HepG2 (cell line): Measurements from ENCODE around the gene CPNE1. TPM values are rescaled to one million over a fixed set of nuclear protein-coding genes. Genes with fewer than 3 reads are reported as not detected.

Experiments used
- DR1 ChIP-seq: sonication (generic); formaldehyde crosslinking; IDR thresholded peaks from 2 replicates; pipeline ENCODE4 v1.8.0; 2021; ENCODE audit warnings: mild to moderate bottlenecking, missing genetic modification reagents, inconsistent platforms
- FIP1L1 ChIP-seq: fragments of 200-400 bp; formaldehyde crosslinking; IDR thresholded peaks from 2 replicates; pipeline ENCODE4 v1.6.1; 2018; ENCODE audit warnings: low read depth, mild to moderate bottlenecking, low read length, moderate library complexity, borderline replicate concordance; ENCODE audit not compliant: insufficient read depth
- MYNN ChIP-seq: sonication (generic); formaldehyde crosslinking; IDR thresholded peaks from 2 replicates; pipeline ENCODE4 v1.4.0; 2020; ENCODE audit warnings: mild to moderate bottlenecking, low read depth, missing genetic modification reagents
- PHB2 ChIP-seq: fragments of 450-650 bp; IDR thresholded peaks from 2 replicates; pipeline ENCODE4 v1.6.1; 2018; ENCODE audit not compliant: partially characterized antibody
- SCMH1 ChIP-seq: sonication (generic); formaldehyde crosslinking; IDR thresholded peaks from 2 replicates; pipeline ENCODE4 v1.9.0; 2021; ENCODE audit warnings: missing genetic modification reagents, mild to moderate bottlenecking, borderline replicate concordance
- SKI ChIP-seq: fragments of 450-650 bp; IDR thresholded peaks from one replicate; pipeline ENCODE4 v1.6.1; 2018; ENCODE audit warnings: mild to moderate bottlenecking; ENCODE audit not compliant: partially characterized antibody
- SRY ChIP-seq: sonication (generic); formaldehyde crosslinking; IDR thresholded peaks from 2 replicates; pipeline ENCODE4 v1.8.0; 2022; ENCODE audit warnings: mild to moderate bottlenecking, missing genetic modification reagents
- THYN1 ChIP-seq: sonication (generic); formaldehyde crosslinking; IDR thresholded peaks from 2 replicates; pipeline ENCODE4 v1.8.1; 2023; ENCODE audit warnings: low read depth, mild to moderate bottlenecking, moderate library complexity, missing genetic modification reagents, borderline replicate concordance
- ZFP36L2 ChIP-seq: sonication (generic); formaldehyde crosslinking; IDR thresholded peaks from 2 replicates; pipeline ENCODE4 v1.4.0; 2020; ENCODE audit warnings: missing genetic modification reagents
- ZNF10 ChIP-seq: sonication (generic); formaldehyde crosslinking; IDR thresholded peaks from 2 replicates; pipeline ENCODE4 v1.4.0; 2020; ENCODE audit warnings: mild to moderate bottlenecking, low read depth, missing genetic modification reagents, borderline replicate concordance
- ZNF296 ChIP-seq: sonication (generic); formaldehyde crosslinking; conservative IDR thresholded peaks from 2 replicates; pipeline ENCODE4 v1.5.0; 2020; ENCODE audit warnings: mild to moderate bottlenecking, missing genetic modification reagents
- ZNF331 ChIP-seq: sonication (generic); formaldehyde crosslinking; IDR thresholded peaks from 2 replicates; pipeline ENCODE4 v1.4.0; 2020; ENCODE audit warnings: missing genetic modification reagents
- ZNF773 ChIP-seq: sonication (generic); formaldehyde crosslinking; IDR thresholded peaks from 2 replicates; pipeline ENCODE4 v1.4.0; 2020; ENCODE audit warnings: missing genetic modification reagents, borderline replicate concordance
- polyA plus RNA-seq, 8 experiments: library from polyadenylated mRNA; depleted of rRNA in 3 of 8; stranded (reverse) in 7 of 8; unstranded in 1 of 8; fragments of >200 nt; fragmentation: Illumina TruSeq in 4 of 8; extraction: Trizol in 4 of 8; gene quantifications; 2 replicates each; pipeline versions ENCODE4 v1.2.1 to v1.2.3, GENCODE V29; 2011 to 2016; ENCODE audit warnings: low read depth in 4 of 8, missing spikeins in 1 of 8, mixed read lengths in 1 of 8; ENCODE audit not compliant: insufficient read depth in 1 of 8
- total RNA-seq, 5 experiments: library from RNA; depleted of rRNA; stranded (reverse); fragments of >200 nt; fragmentation: Illumina TruSeq; extraction: Trizol; gene quantifications; 2 replicates each; pipeline ENCODE4 v1.2.3, GENCODE V29; 2016; ENCODE audit warnings: low read depth in 1 of 5
- TF ChIP-seq, protein P1 (sequence below): sonication (generic); formaldehyde crosslinking; IDR thresholded peaks from 2 replicates; pipeline ENCODE4 v1.5.0; 2020; ENCODE audit warnings: missing genetic modification reagents, mild to moderate bottlenecking, borderline replicate concordance
- TF ChIP-seq, protein P2 (sequence below): sonication (generic); formaldehyde crosslinking; IDR thresholded peaks from 2 replicates; pipeline ENCODE4 v1.5.1; 2020; ENCODE audit warnings: mild to moderate bottlenecking, missing genetic modification reagents
- TF ChIP-seq, protein P3 (sequence below): sonication (generic); formaldehyde crosslinking; conservative IDR thresholded peaks from 2 replicates; pipeline ENCODE4 v1.8.0; 2022; ENCODE audit warnings: mild to moderate bottlenecking, moderate library complexity, missing genetic modification reagents
- TF ChIP-seq, protein P4 (sequence below): sonication (generic); formaldehyde crosslinking; IDR thresholded peaks from 2 replicates; pipeline ENCODE4 v1.4.0; 2020; ENCODE audit warnings: missing genetic modification reagents, borderline replicate concordance

Gene CPNE1
- total and polyA plus RNA-seq, 2 of the 13 experiments (the other 11 are each of a cell fraction or from before 2014, with no cell fraction given) = 408 to 431 TPM

DNA sequence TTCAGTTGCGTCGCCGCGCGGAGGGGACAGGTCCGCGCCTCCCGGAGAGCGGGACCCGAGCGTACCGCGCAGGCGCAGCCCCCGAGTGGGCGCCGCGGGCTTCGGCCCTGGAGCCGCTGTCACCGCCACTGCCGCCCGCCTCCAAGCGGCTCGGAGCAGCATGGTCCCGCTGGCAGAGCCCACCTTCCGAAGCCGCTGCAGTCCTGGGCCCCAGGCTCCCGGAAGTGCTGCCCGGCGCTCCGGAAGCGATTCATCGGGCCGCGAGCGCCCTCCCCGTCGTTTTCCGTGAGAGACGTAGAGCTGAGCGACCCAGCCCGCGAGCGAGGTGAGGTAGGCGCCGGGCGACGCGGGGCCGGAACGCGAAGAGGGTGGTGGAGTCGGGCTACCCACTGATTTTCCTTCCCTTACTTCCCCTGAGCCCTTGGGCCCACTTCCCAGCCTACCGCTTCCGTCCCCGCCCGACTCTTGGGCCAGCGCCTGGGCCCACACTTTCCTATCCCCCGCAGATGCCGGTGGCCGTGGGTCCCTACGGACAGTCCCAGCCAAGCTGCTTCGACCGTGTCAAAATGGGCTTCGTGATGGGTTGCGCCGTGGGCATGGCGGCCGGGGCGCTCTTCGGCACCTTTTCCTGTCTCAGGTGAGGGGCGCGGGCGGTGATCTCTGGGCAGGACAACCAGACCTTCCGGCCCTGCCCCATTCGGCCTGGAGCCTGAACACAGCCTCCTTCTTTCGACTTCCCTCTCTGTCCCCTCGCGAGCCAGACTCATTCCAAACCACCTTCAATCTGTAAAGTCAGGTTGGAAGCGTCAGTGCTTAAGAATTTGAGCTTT is 34.6 kb upstream of the CPNE1 start, which contains the start of the genes NFS1 and ROMO1 (continued):
- TF ChIP-seq, protein P1, sequence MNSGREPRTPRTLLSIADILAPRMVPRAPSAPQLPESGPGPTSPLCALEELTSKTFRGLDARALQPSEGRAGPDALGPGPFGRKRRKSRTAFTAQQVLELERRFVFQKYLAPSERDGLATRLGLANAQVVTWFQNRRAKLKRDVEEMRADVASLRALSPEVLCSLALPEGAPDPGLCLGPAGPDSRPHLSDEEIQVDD = no peak; the same call in 1 of the 2 replicates
- TF ChIP-seq DR1 (peak; percentile 90), SCMH1 (CRISPR knock-in tag) (no peak), PHB2 (no peak), SKI (peak; percentile 53), FIP1L1 (peak; percentile 95; the same call in 1 of the 2 replicates), ZFP36L2 (peak; percentile 91), SRY (peak; percentile 97), ZNF331 (CRISPR knock-in tag) (no peak; the same call in none of the 2 replicates), MYNN (CRISPR knock-in tag) (no peak; the same call in 1 of the 2 replicates), THYN1 (CRISPR knock-in tag) (peak; percentile 97), ZNF296 (CRISPR knock-in tag) (peak; percentile 94), ZNF773 (peak; percentile 6; the same call in 1 of the 2 replicates), ZNF10 (CRISPR knock-in tag) (no peak)
- TF ChIP-seq, protein P2, sequence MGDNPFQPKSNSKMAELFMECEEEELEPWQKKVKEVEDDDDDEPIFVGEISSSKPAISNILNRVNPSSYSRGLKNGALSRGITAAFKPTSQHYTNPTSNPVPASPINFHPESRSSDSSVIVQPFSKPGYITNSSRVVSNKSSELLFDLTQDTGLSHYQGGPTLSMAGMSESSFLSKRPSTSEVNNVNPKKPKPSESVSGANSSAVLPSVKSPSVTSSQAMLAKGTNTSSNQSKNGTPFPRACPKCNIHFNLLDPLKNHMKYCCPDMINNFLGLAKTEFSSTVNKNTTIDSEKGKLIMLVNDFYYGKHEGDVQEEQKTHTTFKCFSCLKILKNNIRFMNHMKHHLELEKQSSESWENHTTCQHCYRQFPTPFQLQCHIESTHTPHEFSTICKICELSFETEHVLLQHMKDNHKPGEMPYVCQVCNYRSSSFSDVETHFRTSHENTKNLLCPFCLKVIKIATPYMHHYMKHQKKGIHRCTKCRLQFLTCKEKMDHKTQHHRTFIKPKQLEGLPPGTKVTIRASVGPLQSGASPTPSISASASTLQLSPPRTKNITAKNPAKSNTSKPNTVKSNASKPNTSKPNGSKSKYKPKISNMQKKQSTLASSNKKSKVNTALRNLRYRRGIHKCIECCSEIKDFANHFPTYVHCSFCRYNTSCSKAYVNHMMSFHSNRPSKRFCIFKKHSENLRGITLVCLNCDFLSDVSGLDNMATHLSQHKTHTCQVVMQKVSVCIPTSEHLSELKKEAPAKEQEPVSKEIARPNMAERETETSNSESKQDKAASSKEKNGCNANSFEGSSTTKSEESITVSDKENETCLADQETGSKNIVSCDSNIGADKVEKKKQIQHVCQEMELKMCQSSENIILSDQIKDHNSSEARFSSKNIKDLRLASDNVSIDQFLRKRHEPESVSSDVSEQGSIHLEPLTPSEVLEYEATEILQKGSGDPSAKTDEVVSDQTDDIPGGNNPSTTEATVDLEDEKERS (CRISPR knock-in tag) = peak; percentile 92
- TF ChIP-seq, protein P3, sequence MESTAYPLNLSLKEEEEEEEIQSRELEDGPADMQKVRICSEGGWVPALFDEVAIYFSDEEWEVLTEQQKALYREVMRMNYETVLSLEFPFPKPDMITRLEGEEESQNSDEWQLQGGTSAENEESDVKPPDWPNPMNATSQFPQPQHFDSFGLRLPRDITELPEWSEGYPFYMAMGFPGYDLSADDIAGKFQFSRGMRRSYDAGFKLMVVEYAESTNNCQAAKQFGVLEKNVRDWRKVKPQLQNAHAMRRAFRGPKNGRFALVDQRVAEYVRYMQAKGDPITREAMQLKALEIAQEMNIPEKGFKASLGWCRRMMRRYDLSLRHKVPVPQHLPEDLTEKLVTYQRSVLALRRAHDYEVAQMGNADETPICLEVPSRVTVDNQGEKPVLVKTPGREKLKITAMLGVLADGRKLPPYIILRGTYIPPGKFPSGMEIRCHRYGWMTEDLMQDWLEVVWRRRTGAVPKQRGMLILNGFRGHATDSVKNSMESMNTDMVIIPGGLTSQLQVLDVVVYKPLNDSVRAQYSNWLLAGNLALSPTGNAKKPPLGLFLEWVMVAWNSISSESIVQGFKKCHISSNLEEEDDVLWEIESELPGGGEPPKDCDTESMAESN = peak; percentile 99
- TF ChIP-seq, protein P4, sequence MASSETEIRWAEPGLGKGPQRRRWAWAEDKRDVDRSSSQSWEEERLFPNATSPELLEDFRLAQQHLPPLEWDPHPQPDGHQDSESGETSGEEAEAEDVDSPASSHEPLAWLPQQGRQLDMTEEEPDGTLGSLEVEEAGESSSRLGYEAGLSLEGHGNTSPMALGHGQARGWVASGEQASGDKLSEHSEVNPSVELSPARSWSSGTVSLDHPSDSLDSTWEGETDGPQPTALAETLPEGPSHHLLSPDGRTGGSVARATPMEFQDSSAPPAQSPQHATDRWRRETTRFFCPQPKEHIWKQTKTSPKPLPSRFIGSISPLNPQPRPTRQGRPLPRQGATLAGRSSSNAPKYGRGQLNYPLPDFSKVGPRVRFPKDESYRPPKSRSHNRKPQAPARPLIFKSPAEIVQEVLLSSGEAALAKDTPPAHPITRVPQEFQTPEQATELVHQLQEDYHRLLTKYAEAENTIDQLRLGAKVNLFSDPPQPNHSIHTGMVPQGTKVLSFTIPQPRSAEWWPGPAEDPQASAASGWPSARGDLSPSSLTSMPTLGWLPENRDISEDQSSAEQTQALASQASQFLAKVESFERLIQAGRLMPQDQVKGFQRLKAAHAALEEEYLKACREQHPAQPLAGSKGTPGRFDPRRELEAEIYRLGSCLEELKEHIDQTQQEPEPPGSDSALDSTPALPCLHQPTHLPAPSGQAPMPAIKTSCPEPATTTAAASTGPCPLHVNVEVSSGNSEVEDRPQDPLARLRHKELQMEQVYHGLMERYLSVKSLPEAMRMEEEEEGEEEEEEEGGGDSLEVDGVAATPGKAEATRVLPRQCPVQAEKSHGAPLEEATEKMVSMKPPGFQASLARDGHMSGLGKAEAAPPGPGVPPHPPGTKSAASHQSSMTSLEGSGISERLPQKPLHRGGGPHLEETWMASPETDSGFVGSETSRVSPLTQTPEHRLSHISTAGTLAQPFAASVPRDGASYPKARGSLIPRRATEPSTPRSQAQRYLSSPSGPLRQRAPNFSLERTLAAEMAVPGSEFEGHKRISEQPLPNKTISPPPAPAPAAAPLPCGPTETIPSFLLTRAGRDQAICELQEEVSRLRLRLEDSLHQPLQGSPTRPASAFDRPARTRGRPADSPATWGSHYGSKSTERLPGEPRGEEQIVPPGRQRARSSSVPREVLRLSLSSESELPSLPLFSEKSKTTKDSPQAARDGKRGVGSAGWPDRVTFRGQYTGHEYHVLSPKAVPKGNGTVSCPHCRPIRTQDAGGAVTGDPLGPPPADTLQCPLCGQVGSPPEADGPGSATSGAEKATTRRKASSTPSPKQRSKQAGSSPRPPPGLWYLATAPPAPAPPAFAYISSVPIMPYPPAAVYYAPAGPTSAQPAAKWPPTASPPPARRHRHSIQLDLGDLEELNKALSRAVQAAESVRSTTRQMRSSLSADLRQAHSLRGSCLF (CRISPR knock-in tag) = peak; percentile 91
